ENCODE measurements around the gene SLITRK6. TPM values are rescaled to one million over a fixed set of nuclear protein-coding genes. Genes with fewer than 3 reads are reported as not detected.

SLITRK6 gene
- 3.8 TPM in 2 replicates for total RNA-seq

GRCh38 chr13:85799097-85799582 lies at the start of gene SLITRK6:
Gene SLITRK6, minus strand, starts transcription at chr13:85799419. Its CDS starts 2,911 bp downstream, at chr13:85796508.

All from nasal cavity respiratory epithelium epithelial cell of viscerocranial mucosa (primary cell).